ENCODE results near the gene HOMER2.

Gene HOMER2

DNA sequence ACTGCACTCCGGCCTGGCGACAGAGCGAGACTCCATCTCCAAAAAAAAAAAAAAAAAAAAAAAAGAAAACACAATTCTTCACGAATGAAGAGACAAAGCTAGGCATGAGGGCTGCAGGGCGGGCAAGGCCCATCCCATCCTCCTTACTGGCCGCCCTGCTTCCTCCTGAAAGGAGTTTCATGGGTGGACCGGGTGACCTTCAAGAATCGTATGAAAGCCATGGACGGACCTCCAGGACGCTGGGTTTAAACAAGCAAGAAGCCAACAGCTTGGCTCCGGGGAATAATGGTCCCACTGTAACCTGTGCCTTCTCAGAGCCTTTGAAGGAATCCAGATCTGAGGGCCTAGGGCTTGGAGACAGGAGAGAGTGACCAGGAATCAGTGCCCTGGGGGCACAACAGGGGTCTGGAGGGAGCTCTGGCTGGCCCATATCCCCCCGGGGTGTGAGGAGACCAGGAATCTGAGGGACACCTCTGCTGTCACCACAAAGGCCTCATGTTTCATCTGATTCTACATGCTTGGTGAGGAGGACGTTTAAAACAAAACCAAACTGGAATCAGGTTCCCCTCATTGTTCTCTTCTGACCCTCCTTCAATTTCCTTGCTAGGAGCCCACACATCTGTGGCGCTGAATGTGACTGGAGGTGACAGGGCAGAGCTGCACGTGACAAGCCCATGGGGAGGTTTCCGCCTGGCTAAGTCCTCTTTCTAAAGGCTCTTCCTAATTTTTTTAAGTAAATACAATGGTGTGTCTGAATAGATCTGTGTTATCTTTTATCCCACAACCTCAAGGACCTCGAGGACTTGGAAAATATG is 97.0 kb downstream of the HOMER2 start:
- Histone ChIP-seq H3K79me2 (ENCODE audit: control insufficient read depth, low read length) (no peaks in the 10 kb centered on the region), H4K20me1 (ENCODE audit: control insufficient read depth, insufficient read depth, low read depth, low read length) (no peaks in the 10 kb centered on the region), H3K9me3 (ENCODE audit: control insufficient read depth, insufficient read depth, low read length) (no peaks in the 10 kb centered on the region), H3K36me3 (ENCODE audit: control insufficient read depth, low read length) (no peaks in the 10 kb centered on the region), H3K4me1 (ENCODE audit: control insufficient read depth, low read length) (peaks cover 9% of the 10 kb centered on the region), H3K4me2 (ENCODE audit: low read length) (no peak overlapping the region; the same call in 1 of the 2 replicates), H3K9me2 (replicated peaks; ENCODE audit: control insufficient read depth, low read length) (no peaks in the 10 kb centered on the region), H3F3A (ENCODE audit: control insufficient read depth, insufficient read depth) (no peaks in the 10 kb centered on the region), H3K27me3 (ENCODE audit: control insufficient read depth, low read length) (0 out of 2 replicates have a peak, but pooled peaks cover 2% of the 10 kb centered on the region), H3K27ac (ENCODE audit: low read depth, low read length) (no peak overlapping the region), H3K4me3 (ENCODE audit: low read length) (no peak overlapping the region)
- TF ChIP-seq, protein P1, sequence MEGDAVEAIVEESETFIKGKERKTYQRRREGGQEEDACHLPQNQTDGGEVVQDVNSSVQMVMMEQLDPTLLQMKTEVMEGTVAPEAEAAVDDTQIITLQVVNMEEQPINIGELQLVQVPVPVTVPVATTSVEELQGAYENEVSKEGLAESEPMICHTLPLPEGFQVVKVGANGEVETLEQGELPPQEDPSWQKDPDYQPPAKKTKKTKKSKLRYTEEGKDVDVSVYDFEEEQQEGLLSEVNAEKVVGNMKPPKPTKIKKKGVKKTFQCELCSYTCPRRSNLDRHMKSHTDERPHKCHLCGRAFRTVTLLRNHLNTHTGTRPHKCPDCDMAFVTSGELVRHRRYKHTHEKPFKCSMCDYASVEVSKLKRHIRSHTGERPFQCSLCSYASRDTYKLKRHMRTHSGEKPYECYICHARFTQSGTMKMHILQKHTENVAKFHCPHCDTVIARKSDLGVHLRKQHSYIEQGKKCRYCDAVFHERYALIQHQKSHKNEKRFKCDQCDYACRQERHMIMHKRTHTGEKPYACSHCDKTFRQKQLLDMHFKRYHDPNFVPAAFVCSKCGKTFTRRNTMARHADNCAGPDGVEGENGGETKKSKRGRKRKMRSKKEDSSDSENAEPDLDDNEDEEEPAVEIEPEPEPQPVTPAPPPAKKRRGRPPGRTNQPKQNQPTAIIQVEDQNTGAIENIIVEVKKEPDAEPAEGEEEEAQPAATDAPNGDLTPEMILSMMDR (IDR thresholded peaks at IDR 0.05; ENCODE audit: low read depth, low read length, poor library complexity, severe bottlenecking) = no peak
- no peak for TF ChIP-seq EZH2phosphoT487 (IDR thresholded peaks at IDR 0.05; ENCODE audit: borderline replicate concordance, low read length)

DNA sequence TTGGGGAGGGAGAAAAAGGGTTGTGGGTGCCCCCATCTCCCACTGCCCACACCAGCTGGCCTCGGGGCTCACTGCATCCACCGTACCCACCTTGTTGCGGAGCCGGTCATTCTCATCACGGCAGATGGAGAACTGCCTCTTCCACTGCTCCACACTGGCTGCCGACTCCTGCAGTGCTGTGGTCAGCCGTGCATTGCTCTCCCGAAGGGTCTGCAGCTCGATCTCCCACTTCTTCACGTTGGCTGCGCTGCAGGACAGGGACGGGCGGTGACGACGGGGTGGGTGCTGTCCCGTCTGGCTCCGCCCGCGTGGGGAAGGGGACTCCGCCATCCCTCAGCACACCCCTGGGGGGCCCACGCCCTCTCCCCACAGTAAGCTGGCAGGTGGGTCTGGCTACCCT is 98.0 kb downstream of the HOMER2 start:
- peaks cover 16% of the 10 kb centered on the region for H3K4me1 ChIP-seq (ENCODE audit: control insufficient read depth, low read length)

DNA sequence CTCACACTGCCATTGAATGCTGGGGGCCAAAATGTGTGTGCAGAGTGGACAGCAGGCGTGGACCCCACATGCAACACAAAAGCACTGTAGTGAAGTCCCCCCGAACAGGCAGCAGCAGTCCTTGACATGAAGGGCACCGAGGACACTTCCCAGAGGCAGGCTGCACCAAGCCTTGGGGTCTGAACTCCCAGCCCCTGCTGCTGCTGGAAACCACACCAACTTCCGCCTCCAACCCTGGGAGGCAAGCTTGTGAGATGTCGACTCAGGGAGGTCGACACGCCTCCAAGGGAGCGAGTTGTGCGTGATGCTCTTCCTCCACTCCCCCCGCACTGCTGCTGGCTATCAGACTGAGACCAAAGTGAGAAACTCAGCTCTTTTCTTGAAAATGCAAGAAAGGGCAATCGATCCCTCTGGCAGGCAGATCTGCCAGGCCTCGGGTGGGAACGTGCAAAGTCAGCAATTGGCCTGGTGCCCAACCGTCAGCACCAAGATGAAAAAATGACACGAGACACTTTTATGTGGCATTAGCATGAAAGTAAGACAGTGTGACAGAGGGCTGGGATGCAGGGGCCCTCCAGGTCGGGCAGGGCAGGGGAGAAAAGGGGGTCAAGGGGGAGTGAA is 99.5 kb downstream of the HOMER2 start:
- Histone ChIP-seq H3K27me3 (ENCODE audit: control insufficient read depth, low read length) (no peaks in the 10 kb centered on the region), H3K9me3 (ENCODE audit: control insufficient read depth, insufficient read depth, low read length) (no peaks in the 10 kb centered on the region), H3K4me1 (ENCODE audit: control insufficient read depth, low read length) (peaks cover 20% of the 10 kb centered on the region), H3K9me2 (replicated peaks; ENCODE audit: control insufficient read depth, low read length) (no peaks in the 10 kb centered on the region), H3K27ac (ENCODE audit: low read depth, low read length) (no peak overlapping the region), H3F3A (ENCODE audit: control insufficient read depth, insufficient read depth) (no peaks in the 10 kb centered on the region), H3K36me3 (ENCODE audit: control insufficient read depth, low read length) (no peaks in the 10 kb centered on the region), H3K79me2 (ENCODE audit: control insufficient read depth, low read length) (no peaks in the 10 kb centered on the region), H3K4me3 (ENCODE audit: low read length) (no peak overlapping the region), H3K4me2 (ENCODE audit: low read length) (no peak overlapping the region), H4K20me1 (ENCODE audit: control insufficient read depth, insufficient read depth, low read depth, low read length) (no peaks in the 10 kb centered on the region)
- no peak for TF ChIP-seq EZH2phosphoT487 (IDR thresholded peaks at IDR 0.05; ENCODE audit: borderline replicate concordance, low read length)
- TF ChIP-seq, protein P1 (IDR thresholded peaks at IDR 0.05; ENCODE audit: low read depth, low read length, poor library complexity, severe bottlenecking) = no peak

More for the DNA sequence above, 98.0 kb downstream of the HOMER2 start:
- Histone ChIP-seq H3K4me3 (ENCODE audit: low read length) (no peak overlapping the region), H3K4me2 (ENCODE audit: low read length) (no peak overlapping the region), H3F3A (ENCODE audit: control insufficient read depth, insufficient read depth) (no peaks in the 10 kb centered on the region), H4K20me1 (ENCODE audit: control insufficient read depth, insufficient read depth, low read depth, low read length) (no peaks in the 10 kb centered on the region), H3K27ac (ENCODE audit: low read depth, low read length) (no peak overlapping the region), H3K36me3 (ENCODE audit: control insufficient read depth, low read length) (no peaks in the 10 kb centered on the region), H3K79me2 (ENCODE audit: control insufficient read depth, low read length) (no peaks in the 10 kb centered on the region), H3K27me3 (ENCODE audit: control insufficient read depth, low read length) (0 out of 2 replicates have a peak, but pooled peaks cover 2% of the 10 kb centered on the region), H3K9me3 (ENCODE audit: control insufficient read depth, insufficient read depth, low read length) (no peaks in the 10 kb centered on the region), H3K9me2 (replicated peaks; ENCODE audit: control insufficient read depth, low read length) (no peaks in the 10 kb centered on the region)
- TF ChIP-seq EZH2phosphoT487 (IDR thresholded peaks at IDR 0.05; ENCODE audit: borderline replicate concordance, low read length) = no peak
- TF ChIP-seq, protein P1 (IDR thresholded peaks at IDR 0.05; ENCODE audit: low read depth, low read length, poor library complexity, severe bottlenecking) = no peak
